ENCODE measurements around the gene FOSL1.
"Not testable (repeated sequence)": the region's sequence is repeated elsewhere in the genome, so short reads cannot be mapped to it uniquely, and the experiment has no call there.

FOSL1 gene

GRCh38 chr11:65895482-65895981 lies 4.7 kb downstream of the FOSL1 start:
- TF ChIP-seq CTCF (conservative IDR thresholded peaks at IDR 0.05) (no peak), ZFX (IDR thresholded peaks at IDR 0.05) (no peak)
- no peak overlapping the region for H3K27ac ChIP-seq

GRCh38 chr11:65894034-65894591 lies 6.1 kb downstream of the FOSL1 start:
- no peak overlapping the region for H3K27ac ChIP-seq
- no peak for TF ChIP-seq CTCF (conservative IDR thresholded peaks at IDR 0.05)
- no peak for TF ChIP-seq ZFX (IDR thresholded peaks at IDR 0.05)

- no peak for TF ChIP-seq CTCF (conservative IDR thresholded peaks at IDR 0.05)
- no peak for TF ChIP-seq ZFX (IDR thresholded peaks at IDR 0.05)
- H3K27ac ChIP-seq: no peak overlapping the region
Observed at GRCh38 chr11:65892661-65893317, 7.4 kb downstream of the FOSL1 start.

GRCh38 chr11:65892137-65892540 lies 8.0 kb downstream of the FOSL1 start:
- H3K27ac ChIP-seq: not testable (repeated sequence)

GRCh38 chr11:65891219-65892136 lies 8.7 kb downstream of the FOSL1 start:
- no peak for TF ChIP-seq CTCF (conservative IDR thresholded peaks at IDR 0.05)
- TF ChIP-seq ZFX (IDR thresholded peaks at IDR 0.05): no peak
- peak overlapping the region; percentile 88 for H3K27ac ChIP-seq

GRCh38 chr11:65890324-65891218 lies 9.6 kb downstream of the FOSL1 start, which contains the start of gene CCDC85B:
Gene CCDC85B, plus strand, starts transcription at chr11:65890673. Its CDS starts 111 bp downstream, at chr11:65890784.
- peak within 1 kb of the TSS; percentile 88 for H3K27ac ChIP-seq
- TF ChIP-seq ZFX (IDR thresholded peaks at IDR 0.05) (peak; percentile 90; the same call in 1 of the 2 replicates), CTCF (conservative IDR thresholded peaks at IDR 0.05) (no peak; the same call in 1 of the 2 replicates)

All from C4-2B (cell line).